ENCODE results near the gene RAET1E.
"Not testable (repeated sequence)": the region's sequence is repeated elsewhere in the genome, so short reads cannot be mapped to it uniquely, and the experiment has no call there.

RAET1E gene, protein sequence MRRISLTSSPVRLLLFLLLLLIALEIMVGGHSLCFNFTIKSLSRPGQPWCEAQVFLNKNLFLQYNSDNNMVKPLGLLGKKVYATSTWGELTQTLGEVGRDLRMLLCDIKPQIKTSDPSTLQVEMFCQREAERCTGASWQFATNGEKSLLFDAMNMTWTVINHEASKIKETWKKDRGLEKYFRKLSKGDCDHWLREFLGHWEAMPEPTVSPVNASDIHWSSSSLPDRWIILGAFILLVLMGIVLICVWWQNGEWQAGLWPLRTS

DNA sequence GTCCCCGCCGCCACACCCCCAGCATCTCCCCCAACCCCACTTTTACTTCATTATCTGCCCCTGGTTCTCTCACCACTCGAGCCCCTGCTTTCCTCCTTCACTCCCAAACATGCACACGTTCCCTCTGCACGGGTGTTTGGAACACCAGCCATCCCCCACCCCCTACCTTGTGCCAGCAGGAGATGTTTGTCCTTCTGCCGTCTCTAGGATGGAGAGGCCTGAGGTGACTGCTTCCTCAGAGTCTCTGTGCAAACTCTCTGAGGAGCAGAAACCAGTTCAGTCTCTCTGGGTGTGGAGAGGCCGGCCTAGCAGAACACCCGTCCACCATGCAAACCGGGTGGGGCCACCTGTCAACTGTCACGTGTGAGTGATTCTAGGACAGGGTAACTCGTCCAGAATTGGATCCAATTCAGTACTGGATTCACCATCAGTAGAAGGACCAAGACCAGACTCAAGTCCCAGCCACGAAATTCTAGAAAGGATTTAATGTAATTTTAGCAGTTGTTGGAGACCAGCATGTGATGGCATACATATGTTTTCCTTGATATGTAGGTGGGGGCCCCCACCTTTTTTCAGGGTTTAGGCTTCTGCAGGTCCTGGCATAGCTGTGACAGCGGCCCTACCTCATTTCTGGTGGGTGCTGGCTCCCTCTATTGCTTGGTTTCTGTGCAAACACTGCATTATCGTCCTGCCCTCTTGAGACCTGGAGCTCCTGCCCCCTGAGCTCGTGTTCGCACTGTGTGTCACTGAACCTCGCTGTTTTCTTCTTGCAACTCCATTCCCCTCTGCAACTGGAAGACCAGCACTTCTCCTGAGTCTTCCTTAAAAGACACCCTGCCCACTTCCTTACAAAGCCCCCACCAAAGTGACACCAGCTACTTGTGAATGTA lies at the start of gene RAET1E:
TSS of gene RAET1E (minus strand) at position 259 of the 890 bp plus-strand sequence. CDS start 7,212 bp downstream, outside the sequence.
- DNase-seq (ENCODE audit: low read depth in 3 of 3): no peak

DNA sequence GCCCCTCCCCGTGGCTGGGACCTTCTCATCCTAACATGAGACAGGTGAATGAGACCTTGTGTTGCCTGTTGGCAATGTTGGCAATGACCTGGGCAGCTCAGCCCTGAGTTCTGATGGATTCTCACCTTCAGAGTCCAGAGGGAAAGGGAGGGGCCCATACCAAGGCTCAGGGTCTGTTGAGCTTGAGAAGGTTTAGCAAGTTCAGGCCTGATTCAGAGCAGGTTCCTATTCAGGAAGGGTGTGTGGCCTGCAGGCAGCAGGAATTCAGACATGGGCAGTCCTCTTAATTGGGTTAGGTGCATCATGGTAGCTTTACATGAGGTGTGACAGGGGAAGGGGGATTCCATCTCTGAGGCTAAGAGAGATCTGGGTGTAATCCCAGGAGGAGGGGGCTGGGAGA lies 49.6 kb upstream of the RAET1E start:
- not testable (repeated sequence) for DNase-seq (ENCODE audit: low read depth in 3 of 3)

DNA sequence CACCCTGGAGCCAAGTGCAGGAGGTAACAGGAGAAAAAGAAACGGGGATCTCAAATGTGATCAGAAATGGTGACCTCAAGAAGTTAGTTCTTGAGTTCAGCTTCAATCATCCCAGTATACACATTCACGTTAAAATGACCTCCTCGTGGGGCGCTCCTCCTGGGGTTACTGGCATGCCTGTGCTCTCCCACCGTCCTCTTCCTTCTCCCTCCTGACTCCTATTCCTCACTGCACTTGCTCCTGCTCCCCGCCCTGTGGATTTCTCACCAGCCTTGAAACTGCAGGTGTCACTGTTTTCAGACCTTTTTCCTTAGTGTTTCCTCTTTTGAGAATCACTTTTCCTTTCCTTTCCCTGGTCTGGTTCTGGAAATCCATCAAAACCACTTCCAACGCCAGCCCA lies 48.7 kb upstream of the RAET1E start:
- DNase-seq (ENCODE audit: low read depth in 3 of 3): not testable (repeated sequence)

DNA sequence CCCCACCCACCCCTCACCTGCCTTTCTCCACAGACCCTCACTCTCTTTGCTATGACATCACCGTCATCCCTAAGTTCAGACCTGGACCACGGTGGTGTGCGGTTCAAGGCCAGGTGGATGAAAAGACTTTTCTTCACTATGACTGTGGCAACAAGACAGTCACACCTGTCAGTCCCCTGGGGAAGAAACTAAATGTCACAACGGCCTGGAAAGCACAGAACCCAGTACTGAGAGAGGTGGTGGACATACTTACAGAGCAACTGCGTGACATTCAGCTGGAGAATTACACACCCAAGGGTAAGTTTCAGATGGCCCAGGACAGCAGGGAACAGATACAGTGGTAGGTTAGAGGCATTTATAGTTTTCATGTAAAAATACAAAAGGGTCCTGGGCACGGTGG lies 47.4 kb upstream of the RAET1E start:
- DNase-seq (ENCODE audit: low read depth in 3 of 3): not testable (repeated sequence)

DNA sequence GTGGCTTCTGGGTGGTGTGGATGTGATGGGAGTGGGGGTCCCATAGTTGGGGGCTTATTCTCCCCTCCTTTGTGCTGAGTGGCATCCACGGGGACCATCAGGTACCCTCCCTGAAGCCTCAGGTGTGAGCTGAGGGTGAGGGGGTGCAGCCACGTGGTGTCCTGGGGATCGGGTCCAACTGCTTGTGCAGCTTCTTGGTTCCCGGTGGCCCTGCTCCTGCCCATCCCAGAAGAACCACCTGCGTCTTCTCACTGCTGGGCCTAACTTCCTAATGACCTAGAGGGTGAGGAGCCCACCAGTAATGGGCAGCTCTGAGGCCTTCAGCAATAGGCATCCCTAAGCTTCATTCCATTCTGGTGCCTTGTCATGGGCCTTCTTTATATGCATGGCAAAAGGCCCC lies 45.4 kb upstream of the RAET1E start:
- not testable (repeated sequence) for DNase-seq (ENCODE audit: low read depth in 3 of 3)

DNA sequence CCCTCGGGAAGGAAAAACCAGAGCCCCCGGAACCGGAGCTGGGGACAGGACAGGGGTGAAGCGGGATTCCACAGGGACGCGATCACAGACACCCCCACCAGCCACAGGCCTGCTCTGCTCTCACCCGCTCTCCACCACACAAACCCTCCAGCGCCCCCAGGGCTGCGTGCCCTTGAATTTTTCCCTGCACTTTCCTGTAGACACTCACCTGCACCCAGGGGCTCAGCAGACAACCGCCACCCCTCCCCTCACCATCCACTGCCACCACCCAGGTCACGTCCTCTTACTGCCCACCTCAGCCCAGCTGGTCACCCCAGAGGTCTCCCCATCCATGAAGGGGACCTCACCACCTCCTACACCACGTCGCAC lies 44.5 kb upstream of the RAET1E start:
- no peak for DNase-seq (ENCODE audit: low read depth in 3 of 3)

DNA sequence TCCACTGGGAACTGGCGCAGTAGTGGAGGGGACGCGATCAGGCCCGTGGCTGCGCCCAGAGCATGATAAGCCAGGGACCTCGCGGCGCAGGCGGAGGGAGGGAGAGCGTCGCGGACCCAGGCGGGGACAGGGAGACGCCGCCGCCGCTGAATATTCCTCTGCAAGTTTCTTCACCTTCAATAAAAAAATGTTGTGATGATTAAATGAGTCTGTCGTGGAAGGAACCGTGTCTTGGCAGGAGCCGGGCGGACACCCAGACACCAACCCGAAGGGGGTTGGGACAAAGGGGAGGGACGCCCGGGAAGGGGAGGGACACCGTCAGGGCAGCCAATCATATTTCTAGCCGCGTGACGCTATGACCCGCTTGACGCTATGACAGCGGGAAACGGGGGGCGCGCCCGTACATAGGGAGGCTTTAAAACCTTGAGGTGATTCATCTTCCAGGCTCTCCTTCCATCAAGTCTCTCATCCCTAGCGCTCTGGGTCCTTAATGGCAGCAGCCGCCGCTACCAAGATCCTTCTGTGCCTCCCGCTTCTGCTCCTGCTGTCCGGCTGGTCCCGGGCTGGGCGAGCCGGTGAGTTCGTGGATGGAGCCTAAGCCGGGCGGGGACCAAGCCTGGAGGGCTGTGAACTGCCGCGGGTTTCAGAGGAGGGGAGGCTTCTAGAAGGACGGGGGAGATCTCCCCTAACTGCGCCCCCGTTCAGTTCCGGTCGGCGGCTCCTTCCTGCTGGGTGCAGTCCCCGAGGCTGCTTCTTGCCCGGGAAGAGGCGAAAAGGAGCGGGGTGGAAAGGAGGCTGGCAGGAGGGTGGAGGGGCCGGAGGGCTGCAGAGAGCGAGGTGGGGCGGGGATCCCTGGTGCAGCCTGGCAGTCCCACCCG lies 43.9 kb upstream of the RAET1E start, which contains the start of gene ULBP2:
TSS of gene ULBP2 (plus strand) at position 432 of the 878 bp plus-strand sequence. CDS start at position 491, 59 bp downstream.
- DNase-seq (ENCODE audit: low read depth in 3 of 3): peak; percentile 64 to 86 (median 77)

DNA sequence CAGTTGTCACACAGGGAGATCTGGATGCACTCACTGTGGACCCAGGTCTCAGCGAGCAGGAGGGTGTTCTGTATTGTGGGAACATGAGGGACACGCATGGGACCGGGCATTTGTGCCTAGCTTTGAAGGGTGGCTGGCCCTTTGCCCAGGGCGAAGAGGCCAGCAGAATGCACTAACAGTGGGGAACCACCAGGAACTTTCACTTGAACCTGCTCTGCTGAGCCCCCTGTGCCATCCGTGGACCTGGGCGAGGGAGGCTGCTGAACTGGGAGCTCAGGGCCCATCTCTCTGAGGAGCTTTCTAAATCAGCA lies 42.7 kb upstream of the RAET1E start:
- no peak for DNase-seq (ENCODE audit: low read depth in 3 of 3)

DNA sequence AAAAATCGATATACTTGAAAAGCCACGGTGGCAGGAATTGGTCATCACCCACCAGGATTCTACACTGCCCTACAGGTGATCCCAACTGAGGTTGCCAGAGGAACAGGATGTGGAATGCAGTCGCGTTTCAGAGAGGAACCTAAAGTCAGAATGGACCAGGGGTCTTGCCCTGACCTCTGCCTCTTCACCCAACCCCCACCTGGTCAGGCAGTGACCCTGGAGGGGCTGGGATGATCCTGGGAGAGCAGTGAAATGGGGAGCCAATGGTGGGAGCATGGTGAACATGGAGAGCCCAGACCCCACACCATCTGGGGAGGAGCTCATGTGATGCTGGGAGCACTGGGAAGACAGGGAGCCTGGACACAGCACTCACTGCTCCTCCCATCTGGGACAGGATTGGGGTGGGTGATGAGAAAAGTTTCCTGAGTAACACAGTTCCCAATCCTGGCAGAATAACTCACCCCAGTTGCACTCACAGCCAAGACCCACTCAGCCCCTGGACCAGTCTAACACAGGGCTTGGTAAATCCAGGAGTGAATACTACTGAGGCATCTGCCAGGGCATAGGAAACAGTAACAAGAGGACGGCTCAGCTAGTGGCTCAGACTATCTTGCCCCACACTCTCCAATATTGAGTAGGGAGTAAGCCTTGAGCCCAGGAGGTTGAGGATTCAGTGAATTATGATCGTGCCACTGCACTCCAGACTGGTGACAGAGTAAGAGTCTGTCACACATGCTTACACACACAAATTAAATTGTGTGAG lies 42.2 kb upstream of the RAET1E start:
- DNase-seq (ENCODE audit: low read depth in 3 of 3): no peak

DNA sequence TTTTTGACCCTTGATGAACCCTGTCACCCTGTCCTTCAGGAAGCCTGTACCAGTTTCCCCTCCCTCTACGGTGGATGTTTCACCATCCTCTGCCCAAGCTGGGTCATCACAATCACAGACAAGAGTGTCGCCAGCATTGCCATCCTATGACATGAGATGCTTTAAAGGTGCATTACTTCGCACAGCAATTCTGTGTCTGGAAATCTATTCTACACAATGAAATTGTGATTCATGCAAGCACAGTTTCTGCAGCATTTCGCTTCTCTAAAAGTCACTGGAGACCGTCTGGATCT lies 41.4 kb upstream of the RAET1E start:
- DNase-seq (ENCODE audit: low read depth in 3 of 3): no peak

DNA sequence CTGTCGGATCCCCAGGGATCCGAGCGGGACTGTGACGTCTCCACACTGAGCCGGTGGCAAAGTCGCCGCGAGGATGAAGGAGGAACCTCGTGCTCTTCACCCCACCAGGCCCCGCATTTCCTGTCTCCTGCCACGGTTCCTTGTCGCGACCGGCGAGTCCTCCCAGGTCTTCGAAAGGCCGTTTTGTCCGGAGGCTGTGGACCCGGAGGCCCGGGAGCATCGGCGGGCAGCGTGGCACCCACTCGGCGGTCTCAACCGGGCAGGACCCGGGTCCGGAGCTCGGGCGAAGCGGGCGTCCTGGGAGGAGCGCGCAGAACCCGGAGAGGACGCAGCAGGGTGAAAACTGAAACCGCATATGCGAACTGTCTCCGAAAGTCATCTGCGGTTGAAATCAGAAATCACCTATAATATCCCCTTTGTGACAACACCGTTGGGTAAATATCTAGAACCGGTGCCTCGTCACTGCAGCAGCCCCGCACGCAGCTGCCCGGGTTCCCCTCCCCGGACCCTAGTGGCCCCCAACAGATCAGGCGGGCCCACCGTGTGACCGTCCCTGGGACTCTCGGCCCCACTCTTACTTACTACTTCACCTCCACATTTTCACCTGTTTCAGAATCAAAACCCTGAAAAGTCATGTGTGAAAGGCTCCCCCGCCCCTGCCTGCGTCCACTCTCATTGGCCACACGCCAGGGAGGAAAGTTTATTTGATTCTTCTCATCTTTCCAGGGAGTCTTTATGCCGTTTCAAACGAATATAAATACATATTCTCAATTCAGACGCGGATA lies 40.9 kb upstream of the RAET1E start:
- peak in 1 of 3 experiments; percentile 12 for DNase-seq (ENCODE audit: low read depth in 3 of 3)

DNA sequence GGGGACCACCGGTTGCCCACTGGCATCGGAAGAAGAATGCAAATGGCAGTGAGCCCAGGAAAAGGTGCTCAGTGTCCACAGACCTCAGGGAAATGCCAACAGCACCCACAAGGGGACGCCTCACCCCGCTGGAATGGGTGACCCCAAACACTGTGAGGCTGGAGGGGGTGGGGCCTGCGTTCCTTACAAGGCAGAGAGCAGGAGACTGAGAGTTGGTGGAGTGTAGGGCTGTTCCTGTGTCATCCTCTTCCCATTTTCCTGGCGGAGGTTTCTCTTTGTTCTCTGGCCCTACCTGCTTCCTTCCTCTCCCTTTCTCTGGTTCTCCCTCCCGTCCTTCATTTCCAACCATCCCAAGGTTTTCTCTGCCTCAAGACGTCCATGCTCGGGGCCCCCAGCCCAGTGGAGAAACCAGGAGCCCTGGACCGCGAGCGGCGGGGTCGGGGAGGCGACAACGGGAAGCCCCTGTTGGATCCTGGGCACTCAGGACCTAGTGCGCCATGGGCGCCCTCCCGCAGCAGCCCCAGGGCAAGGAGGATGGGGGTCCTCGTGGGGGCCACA lies 40.2 kb upstream of the RAET1E start:
- not testable (repeated sequence) for DNase-seq (ENCODE audit: low read depth in 3 of 3)

DNA sequence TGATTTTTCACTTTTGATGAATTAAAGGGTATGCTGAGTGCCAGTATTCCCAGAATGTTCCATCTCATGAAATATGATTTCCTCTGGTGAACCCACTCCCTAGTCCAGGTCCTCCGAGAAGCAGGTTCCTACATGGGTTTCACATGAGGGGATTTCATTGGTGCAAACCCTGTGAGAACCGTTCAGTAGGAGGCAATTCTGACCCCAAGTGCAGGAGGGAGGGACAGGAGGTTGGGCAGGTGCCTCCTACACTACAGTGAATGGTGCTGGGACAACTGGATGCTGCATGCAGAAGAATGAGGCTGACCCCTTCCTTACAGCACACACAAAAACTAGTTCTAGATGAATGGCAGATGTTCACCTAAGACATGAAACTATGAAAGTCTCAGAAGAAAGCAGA lies 38.8 kb upstream of the RAET1E start:
- no peak for DNase-seq (ENCODE audit: low read depth in 3 of 3)

DNA sequence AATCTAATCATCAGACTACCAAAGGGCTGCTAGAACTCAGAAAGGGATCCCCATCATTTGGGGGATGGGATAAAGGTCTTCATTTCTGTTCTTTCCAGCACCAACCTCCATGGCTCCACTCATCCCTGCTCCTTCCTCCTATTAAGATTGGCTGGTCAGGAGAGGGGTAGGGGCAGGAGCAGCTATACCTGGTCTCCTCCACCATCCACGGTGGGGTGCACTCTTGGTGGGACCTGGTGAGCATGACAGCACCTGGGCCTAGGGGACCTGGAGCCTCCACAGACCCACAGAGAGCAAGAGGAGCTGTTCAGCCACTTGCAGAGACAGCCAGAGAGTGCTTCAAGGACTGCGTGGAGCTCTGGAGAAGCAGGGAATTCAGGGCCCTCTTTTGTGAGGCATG lies 37.8 kb upstream of the RAET1E start:
- DNase-seq (ENCODE audit: low read depth in 3 of 3): no peak

DNA sequence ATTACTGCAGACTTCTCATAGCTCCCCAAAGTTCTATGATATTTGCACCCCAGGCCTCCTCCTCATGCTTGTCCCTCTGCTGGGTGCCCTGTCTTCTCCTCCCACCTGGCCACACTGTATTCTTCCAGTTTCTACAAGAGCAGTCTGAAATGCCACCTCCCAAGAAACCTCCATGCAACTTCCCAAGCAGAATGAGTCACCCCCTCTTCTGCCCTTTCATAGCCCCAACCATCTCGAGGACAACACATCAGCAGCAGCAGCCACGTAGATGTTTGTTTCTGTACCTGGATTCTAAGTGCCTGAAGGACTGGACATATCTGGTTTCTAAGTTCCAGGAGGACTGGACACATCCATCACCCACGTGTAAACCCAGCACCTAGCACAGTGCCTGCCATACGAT lies 37.3 kb upstream of the RAET1E start:
- no peak for DNase-seq (ENCODE audit: low read depth in 3 of 3)

DNA sequence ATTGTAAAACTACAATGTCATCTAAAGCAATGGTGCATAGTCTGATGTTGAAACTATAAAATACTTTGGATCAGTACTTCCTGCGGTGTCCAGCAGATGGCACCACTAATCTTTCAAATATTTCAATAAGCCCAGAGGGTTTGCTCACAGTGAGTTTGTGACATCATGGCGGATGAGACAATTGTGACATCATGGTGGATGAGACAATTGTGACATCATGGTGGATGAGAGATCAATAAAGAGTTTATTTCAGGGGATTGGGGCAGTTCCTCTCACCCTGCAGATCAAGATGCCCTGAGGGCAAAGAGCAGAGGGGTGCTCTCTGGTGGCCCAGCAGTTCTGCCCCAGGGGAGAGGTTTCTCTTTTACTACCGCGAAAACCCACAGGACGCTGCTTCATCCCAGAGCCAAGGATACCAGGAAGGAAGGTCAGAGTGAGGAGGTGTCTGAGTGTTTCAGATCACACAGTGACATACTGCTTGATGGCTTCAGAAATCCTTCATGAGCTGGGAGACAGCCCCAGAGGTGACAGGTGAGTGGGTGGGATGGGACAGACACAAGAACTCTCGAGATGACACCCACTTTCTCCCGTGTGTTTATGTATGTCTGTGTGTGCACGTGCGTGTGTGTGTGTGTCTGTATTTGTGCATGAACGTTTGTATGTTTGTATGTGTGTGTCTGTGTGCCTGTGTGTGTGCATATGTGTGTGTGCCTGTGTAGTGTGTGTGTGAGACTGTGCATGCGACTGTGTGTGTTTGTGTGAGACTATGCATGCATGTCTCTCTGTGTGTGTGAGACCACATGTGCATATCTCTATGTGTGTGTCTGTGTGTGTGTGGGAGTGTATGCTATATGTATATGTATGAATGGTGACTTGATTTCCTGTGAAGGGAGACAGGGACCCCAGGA lies 36.6 kb upstream of the RAET1E start:
- DNase-seq (ENCODE audit: low read depth in 3 of 3): peak; percentile 45 to 64 (median 50)

DNA sequence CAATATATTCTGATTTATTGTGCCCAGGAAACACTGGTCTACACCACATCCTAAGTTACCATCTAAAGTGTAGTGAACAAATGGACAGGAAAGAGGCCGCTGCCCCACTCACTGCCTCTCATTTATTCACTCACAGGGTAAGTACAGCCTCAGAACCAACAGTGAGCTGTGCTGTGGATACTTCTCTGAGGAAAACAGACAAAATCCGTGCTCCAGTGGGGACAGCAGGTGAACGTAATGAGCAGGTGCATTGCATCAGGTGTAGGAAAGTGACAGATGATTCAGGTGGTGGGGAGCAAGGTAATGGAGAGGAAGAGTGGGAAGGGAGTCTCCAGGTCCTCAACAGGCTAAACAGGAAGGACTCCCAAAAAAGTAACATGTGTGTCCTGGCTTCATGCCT lies 35.5 kb upstream of the RAET1E start:
- no peak for DNase-seq (ENCODE audit: low read depth in 3 of 3)

DNA sequence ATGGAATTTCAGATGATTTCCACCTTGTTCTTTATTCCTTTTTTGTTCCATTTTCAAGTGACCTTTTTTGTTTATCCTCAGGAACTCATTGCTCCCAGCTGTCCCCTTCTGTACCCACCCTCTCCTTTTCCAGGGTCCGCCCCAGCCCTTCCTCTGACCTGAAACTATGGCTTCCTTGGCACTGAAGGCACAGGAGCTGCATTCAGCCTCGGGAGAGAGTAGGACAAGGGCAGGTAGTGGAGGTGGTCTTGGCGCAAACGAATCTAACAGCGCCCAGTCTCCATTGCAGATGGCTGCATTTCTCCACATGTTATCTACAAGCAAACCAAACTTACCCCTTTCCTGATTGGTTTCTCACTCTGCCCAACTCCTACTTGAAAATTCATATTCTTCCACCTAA lies 35.1 kb upstream of the RAET1E start:
- DNase-seq (ENCODE audit: low read depth in 3 of 3): no peak

DNA sequence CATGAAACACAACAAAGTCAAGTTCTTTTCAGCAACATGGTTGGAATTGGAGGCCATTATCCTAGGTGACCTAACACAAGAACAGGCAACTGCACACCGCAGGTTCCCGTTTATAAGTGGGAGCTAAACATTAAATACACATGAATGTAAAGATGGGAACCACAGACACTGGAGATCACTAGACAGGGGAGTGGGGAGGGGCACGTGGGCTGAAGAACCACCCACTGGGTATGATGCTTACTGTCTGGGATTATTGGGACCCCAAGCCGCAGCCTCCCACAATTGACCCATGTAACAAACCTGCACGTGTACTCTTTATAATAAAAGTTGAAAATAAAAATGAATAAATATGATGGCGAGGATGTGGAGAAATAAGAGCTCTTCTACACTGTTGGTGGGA lies 33.6 kb upstream of the RAET1E start:
- no peak for DNase-seq (ENCODE audit: low read depth in 3 of 3)
